OCI-M2 (cell line): Measurements from ENCODE around the gene CCDC15.
"Not testable (repeated sequence)": the region's sequence is repeated elsewhere in the genome, so short reads cannot be mapped to it uniquely, and the experiment has no call there.

Experiments used
- DNase-seq: peaks from one replicate; lab custom pipeline; 2025; ENCODE audit not compliant: unreplicated experiment; lab: John Stamatoyannopoulos, UW

Gene CCDC15

GRCh38 chr11:125080531-125080911 is 126.5 kb downstream of the CCDC15 start:
- no peak for DNase-seq

GRCh38 chr11:125081098-125081798 is 127.2 kb downstream of the CCDC15 start:
- no peak for DNase-seq

GRCh38 chr11:125082040-125082439 is 128.0 kb downstream of the CCDC15 start:
- no peak for DNase-seq

GRCh38 chr11:125082611-125083311 is 128.8 kb downstream of the CCDC15 start:
- DNase-seq: no peak

GRCh38 chr11:125083312-125084056 is 129.5 kb downstream of the CCDC15 start:
- no peak for DNase-seq

GRCh38 chr11:125084057-125084416 is 130.0 kb downstream of the CCDC15 start:
- no peak for DNase-seq

- DNase-seq: no peak
Observed at GRCh38 chr11:125084761-125085231, 130.8 kb downstream of the CCDC15 start.

GRCh38 chr11:125085301-125086081 is 131.5 kb downstream of the CCDC15 start:
- no peak for DNase-seq

- no peak for DNase-seq
Observed at GRCh38 chr11:125086633-125087296, 132.8 kb downstream of the CCDC15 start.

GRCh38 chr11:125088123-125088522 is 134.1 kb downstream of the CCDC15 start:
- no peak for DNase-seq

- no peak for DNase-seq
Observed at GRCh38 chr11:125088576-125089455, 134.8 kb downstream of the CCDC15 start.

- DNase-seq: not testable (repeated sequence)
Observed at GRCh38 chr11:125089481-125089880, 135.5 kb downstream of the CCDC15 start.

- DNase-seq: not testable (repeated sequence)
Observed at GRCh38 chr11:125090151-125090550, 136.1 kb downstream of the CCDC15 start.

GRCh38 chr11:125090816-125091215 is 136.8 kb downstream of the CCDC15 start:
- no peak for DNase-seq
